Fibroblast of the conjunctiva (primary cell): ENCODE results near the gene ITIH3.

Source experiments
- DNase-seq: peaks from one replicate; pipeline ENCODE4 v3.0.0-alpha.2; 2010; ENCODE audit warnings: low read depth

The ITIH3 gene

DNA sequence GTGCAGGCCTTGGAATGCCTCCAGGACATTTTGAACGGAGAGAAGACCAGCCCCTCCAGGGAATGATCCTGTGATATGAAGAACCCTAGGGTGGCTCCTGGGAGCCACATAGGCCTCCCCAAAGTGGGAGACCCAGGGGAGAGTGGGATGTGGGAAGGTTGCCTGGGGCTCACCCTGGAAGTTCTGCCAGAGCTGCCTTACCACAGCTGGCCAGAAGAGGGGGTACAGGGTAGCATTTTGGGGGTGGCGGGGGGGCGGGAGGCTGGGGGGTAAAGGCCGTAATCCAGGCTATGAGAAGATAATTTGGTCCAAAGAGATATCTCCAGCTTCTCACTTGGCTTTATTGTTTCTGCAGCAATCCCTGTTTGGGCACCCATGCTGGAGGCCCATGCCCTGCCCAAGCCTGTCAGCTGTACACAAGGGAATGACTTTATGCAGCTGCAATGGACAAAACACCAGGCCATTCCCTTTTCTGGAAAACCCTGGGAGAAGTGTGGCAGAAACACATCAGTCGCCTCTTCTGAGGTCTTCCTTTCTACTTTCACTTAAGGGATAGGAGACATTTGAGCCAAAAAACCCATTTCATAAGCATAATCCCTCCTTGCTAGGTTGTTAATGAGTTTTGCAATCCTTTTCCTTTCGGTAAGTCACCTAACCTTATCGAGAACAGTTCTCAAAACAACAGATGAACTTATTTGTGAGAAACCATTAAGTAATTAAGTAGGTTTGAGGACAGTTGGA lies 51.3 kb downstream of the ITIH3 start:
- no peak for DNase-seq

DNA sequence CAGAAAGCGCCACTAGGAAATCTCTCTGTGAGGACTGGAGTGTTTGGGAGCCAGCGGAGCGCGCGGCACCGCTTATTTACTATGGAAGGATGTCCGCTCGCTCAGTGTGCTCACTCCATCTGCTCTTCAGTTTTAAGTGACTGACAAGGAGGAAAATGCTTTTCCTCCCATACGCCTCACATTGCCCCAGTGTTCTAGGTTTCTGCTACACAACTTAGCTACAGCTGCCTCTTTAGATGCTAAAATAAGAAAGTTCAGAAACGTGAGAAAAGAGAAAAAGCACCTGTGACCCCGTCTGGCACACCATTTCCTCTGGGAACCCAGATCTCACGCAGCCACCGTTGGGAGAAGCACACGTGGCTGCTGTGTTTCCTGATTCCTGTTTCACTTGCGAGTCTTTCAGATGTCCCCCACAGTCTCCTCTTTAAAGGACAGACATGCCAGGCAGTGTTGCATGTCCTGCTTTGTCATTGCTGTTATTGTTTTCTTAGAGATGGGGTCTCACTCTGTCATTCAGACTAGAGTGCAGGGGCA lies 51.9 kb downstream of the ITIH3 start:
- no peak for DNase-seq

DNA sequence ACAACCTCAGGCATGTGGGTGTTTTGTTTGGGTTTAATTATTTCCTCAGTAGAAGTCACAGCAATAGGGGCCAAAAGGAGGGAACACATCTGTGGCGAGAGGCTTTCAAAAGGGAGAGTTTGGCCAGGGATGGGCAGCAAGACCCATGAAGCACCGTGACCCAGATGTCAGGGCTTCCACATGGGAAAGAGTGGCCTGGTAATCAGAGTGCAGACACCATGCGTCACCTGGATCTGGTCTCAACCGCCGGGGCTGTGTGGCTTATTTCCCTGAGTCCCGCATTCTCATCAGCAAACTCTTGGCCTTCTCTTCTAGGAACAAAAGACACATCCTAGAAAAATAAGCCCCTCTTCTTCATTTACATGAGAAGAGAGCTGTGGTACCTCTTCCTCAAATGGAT lies 52.6 kb downstream of the ITIH3 start:
- no peak for DNase-seq

DNA sequence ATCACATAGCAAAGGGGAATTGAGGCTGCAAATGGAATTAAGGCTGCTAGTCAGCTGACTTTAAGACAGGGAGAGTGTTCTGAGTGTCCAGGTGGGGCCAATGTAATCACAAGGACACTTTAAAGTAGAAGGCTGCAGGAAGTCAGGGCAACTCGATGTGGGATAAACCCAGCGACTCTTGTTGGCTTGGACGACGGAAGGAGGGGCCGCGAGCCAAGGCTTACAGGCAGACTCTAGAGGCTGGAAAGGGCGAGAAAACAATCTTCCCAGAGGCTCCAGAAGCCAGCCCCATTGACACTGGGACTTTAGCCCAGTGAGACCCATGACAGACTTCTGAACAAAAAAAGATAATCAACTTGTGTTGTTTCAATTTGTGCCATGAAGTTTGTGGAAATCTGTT lies 53.1 kb downstream of the ITIH3 start:
- DNase-seq: no peak

DNA sequence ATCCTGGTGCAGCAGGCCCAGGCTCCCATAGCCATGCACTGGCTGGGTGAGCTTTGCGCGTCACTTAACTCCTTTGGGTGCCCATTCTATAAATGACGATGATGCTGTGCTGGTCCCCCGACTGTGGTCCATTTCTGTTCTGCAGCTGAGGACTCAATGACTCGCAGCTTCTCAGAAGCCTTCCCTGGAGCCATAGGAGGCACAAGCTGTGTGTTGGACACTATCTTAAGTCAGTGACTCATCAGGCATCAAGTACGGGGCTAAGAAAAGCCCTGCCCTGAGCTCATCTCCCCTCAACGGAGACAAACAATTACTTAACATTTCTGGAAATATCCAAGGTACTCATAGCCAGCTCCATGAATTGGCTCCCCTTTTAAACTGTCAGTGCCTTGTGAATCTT lies 54.0 kb downstream of the ITIH3 start:
- peak; percentile 39 for DNase-seq

DNA sequence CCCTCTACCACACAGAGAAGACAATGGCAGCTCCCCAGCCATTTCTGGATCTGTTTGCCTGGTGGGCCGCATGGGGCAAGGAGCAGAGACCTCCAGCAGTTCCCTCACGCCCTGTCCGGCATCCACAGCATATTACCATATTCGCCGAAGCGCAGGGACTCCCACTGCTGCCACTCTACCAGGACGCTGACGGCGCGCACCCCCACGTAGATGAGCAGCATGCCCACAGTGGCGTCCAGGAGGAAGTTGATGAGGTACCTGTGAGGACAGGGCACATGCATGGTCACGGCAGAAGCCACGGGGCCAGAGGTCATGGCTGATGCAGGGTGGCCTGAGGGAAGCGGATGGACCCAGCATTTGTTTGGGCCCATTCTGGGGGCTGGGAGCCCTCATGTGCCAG lies 55.1 kb downstream of the ITIH3 start:
- no peak for DNase-seq

DNA sequence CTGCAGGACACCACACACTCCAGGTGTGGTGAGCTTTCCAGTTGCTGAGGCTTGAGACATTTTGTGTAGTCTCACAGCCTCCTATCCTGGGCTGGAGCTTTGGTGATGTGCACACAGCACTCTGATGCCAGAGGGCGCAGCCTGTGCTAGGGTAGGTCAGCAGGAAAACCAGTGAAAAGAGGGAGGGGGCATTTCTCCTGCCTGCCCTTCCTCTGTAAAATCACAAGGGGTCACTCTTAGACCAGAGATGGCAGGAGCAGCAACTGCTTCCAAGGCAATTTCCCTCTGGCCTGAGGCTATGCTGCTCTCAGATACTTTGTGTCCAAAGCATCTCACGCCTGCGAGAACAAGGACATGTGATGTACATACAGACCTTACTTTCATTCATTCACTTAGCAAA lies 56.8 kb downstream of the ITIH3 start:
- DNase-seq: peak; percentile 55

DNA sequence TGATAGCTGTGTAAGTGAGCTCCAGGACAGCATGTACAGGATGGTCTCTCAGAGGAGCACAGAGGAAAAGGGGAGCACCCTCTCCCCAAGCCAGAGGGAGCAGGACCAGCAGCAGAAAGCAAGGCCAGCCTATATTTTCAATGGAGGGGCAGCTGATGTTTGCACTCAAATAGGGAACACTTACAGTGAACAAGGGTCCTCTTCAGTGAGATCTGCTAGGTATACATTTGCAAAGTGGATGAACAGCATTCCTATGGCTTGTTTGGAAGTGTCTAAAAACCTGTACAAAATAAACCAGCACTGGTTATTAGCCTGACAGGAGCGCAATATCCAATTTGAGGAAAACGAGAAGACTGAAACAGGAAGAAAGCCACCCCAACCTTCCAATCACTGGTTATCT lies 57.8 kb downstream of the ITIH3 start:
- no peak for DNase-seq

DNA sequence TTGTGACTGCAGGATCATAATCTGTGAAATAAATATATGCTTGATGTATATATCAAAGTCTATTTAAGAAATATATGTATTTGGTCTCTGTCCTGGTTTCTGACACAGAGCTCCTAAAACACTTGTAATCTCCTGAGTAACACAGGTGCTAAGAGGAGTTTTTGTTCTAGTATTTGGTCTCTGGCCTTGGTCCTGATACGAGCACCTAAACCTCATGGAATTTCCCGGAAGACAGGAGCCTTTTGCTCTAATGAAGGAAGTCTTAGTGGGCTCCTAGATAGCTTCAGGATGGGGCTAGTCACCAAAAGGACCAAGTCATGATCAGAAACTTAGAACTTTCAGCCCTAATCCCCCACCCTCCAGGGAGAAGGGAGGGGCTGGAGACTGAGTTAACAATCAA lies 59.4 kb downstream of the ITIH3 start:
- DNase-seq: no peak

DNA sequence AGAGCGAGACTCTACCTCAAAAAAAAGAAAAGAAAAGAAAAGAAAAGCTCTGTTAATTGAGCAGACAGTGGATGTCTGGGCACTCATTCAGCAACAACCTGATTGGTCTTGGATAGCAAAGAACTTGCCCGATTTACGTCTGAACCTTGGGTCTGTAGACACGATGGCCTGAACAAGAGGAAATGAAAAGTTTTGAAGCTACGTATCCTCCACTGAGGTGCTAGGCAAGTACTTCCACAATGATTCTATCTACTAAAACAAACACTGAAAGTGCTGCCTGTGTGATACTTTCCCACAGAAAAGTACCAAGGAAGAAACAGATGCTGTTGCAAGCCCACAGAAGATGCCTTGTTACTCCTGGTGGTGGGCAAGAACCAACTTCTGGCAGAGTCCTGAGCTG lies 62.1 kb downstream of the ITIH3 start:
- DNase-seq: no peak

DNA sequence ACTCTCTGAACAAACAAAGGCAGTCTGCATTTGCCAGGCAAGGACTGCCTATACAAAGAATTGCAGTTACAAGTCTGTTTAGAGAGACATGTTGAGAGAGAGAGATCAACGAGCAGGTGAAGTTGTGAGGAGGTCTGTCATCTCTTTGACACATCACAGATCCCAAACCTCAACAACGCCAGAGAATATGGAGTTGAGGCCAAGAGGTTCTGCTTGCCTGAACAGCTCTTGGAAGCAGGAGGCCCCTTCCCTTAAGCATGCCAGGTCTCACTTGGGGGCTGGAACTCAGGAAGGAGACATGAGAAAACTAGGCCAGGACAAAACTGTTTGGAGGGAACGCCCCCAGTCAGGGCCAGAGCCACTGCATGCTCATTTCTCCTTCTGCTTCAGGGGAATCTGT lies 62.5 kb downstream of the ITIH3 start:
- DNase-seq: no peak

DNA sequence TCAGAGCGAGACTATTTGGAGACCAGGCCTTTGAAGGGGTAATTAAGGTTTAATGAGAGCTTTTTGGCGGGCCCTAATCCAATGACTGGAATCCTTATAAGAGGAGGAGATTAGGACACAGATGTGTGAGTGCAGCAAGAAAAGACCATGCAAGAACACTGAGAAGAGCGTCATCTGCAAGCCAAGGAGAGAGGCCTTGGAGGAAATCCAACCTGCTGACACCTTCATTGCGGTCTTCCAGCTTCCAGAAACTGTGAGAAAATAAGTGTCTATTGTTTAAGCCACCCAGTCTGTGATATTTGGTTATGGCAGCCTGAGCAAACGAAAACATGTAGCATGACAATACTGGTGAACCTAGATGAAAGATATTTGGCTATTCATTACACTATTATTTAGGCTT lies 63.3 kb downstream of the ITIH3 start:
- no peak for DNase-seq
